ENCODE results near the gene ANKRD12.

DNA sequence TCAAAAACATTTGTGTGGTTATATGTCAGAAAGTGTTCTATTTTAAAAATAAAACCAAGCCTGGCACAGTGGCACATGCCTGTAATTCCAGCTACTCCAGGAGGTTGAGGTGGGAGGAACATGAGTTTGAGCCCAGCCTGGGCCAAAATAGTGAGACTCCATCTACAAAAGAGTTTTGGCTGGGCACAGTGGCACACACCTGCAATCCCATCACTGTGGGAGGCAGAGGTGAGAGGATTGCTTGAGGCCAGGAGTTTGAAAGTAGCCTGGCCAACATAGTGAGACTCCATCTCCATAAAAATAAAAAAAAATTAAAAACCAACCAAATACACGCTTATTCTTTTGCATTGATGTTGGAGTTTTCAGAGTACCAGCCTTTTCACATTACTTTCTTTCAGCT is 9.6 kb downstream of the ANKRD12 start:
- TF ChIP-seq EZH2phosphoT487 (IDR thresholded peaks at IDR 0.05; ENCODE audit: low read depth), result no peak
- TF ChIP-seq, protein P1, sequence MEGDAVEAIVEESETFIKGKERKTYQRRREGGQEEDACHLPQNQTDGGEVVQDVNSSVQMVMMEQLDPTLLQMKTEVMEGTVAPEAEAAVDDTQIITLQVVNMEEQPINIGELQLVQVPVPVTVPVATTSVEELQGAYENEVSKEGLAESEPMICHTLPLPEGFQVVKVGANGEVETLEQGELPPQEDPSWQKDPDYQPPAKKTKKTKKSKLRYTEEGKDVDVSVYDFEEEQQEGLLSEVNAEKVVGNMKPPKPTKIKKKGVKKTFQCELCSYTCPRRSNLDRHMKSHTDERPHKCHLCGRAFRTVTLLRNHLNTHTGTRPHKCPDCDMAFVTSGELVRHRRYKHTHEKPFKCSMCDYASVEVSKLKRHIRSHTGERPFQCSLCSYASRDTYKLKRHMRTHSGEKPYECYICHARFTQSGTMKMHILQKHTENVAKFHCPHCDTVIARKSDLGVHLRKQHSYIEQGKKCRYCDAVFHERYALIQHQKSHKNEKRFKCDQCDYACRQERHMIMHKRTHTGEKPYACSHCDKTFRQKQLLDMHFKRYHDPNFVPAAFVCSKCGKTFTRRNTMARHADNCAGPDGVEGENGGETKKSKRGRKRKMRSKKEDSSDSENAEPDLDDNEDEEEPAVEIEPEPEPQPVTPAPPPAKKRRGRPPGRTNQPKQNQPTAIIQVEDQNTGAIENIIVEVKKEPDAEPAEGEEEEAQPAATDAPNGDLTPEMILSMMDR (IDR thresholded peaks at IDR 0.05; ENCODE audit: low read depth, low read length), result no peak
